Measurements from ENCODE around the gene COMMD7.
"Not testable (repeated sequence)": the region's sequence is repeated elsewhere in the genome, so short reads cannot be mapped to it uniquely, and the experiment has no call there.

Gene COMMD7

GRCh38 chr20:32728435-32728834 lies 14.8 kb downstream of the COMMD7 start:
- not testable (repeated sequence) for DNase-seq

- no peak for DNase-seq
Measured at GRCh38 chr20:32727683-32728082, 15.6 kb downstream of the COMMD7 start.

DNA sequence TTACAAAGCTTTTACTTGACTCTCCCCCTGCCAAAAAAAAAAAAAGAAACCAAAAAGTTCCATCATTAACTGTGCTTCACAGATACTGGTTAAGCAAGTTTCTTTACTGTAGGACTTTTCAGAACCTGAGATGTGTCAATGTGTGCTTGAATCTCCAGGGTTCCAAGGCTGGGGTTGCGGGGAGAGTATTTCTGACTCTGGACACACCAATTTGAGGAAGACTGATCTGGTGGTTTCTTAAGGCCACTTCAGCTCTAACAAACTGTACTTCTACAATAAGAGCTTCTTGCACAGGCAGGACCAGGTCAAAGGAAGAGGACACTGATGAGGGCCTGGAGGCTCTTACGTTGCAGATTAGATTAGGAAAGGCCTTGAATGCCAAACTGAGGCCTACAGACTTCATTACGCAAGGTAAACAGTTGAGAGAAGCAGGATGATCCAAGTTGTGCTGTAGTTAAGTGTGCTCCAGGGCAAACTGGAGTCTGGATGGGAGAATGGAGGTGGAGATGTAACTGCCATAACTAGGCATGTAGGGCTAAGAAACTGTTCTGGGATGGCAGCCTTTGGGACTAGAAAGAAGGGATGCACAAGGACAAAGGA lies 24.4 kb downstream of the COMMD7 start:
- DNase-seq = no peak

- no peak for DNase-seq
Measured at GRCh38 chr20:32711346-32711745, 31.9 kb downstream of the COMMD7 start.

GRCh38 chr20:32709632-32710121 lies 33.6 kb downstream of the COMMD7 start:
- no peak for DNase-seq

DNA sequence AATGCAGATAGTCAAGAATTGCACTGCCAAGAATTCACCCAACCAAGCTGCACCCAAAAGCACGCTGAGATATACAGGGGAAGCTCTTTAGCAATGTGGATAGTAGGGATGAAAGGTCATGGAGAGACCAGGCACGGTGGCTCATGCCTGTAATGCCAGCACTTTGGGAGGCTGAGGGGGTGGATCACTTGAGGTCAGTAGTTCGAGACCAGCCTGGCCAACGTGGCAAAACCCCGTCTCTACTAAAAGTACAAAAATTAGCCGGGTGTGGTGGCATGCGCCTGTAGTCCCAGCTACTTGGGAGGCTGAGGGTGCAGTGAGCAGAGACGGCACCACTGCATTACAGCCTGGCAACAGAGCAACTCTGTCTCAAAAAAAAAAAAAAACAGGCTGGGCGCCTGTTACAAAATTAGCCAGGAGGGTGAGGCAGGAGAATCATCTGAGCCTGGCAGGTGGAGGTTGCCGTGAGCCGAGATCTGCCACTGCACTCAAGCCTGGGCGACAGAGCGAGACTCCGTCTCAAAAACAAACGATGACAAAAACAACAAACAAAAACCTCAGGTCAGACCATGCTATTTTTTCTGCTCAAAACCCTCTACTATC lies 34.1 kb downstream of the COMMD7 start:
- not testable (repeated sequence) for DNase-seq

GRCh38 chr20:32707691-32708581 lies 35.3 kb downstream of the COMMD7 start:
- no peak for DNase-seq

GRCh38 chr20:32706486-32706885 lies 36.8 kb downstream of the COMMD7 start:
- no peak for DNase-seq

DNA sequence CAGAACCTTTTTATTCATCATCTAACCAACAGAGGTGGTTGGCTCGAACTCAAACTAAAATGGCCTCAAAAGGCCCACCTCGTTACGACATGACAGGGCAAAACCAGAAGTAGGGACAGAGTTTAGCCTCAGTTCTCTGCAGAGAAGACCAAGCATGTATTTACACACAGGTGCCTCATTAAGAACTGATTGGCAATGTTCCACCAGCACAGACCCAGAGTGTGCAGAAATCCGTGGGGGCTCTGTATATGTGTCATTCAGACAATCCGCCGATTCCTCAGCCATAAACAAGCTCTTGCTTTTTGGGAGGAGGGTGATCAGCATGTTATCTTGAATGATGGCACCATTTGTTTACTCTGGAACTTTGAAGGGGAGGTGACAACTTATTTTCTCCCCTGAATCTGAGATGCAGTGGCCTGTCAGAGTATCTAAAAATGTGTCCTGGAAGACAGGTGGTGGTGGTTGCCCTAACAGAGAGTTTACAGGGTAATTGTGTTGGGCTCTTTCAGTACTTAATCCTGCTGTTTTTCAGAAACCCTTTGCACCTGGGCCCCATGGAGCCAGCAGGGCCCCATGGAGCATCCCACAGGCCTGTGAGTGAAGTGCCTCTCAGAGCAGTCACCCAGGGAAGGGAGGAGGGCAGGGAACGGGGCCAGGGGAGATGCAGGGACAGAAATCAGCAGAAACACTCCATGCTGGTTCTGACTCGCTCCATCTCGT lies 40.4 kb downstream of the COMMD7 start:
- no peak for DNase-seq

- DNase-seq = no peak
Measured at GRCh38 chr20:32697608-32698007, 45.7 kb downstream of the COMMD7 start.

- no peak for DNase-seq
Measured at GRCh38 chr20:32695089-32695488, 48.2 kb downstream of the COMMD7 start.

- DNase-seq = not testable (repeated sequence)
Measured at GRCh38 chr20:32688966-32689365, 54.3 kb downstream of the COMMD7 start.

DNA sequence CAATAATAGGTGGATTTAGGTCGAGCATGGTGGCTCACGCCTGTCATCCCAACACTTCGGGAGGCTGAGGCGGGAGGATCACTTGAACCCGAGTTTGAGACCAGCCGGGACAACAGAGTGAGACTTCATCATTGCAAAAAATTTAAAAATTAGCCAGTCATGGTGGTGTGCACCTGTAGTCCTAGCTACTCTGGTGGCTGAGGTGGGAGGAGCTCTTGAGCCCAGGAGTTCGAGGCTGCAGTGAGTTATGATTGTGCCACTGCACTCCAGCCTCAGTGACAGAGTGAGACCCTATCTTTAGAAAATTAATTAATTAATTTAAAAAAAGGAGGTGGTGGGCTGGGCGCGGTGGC lies 56.1 kb downstream of the COMMD7 start:
- DNase-seq = no peak

GRCh38 chr20:32686530-32687179 lies 56.6 kb downstream of the COMMD7 start:
- DNase-seq = no peak

DNA sequence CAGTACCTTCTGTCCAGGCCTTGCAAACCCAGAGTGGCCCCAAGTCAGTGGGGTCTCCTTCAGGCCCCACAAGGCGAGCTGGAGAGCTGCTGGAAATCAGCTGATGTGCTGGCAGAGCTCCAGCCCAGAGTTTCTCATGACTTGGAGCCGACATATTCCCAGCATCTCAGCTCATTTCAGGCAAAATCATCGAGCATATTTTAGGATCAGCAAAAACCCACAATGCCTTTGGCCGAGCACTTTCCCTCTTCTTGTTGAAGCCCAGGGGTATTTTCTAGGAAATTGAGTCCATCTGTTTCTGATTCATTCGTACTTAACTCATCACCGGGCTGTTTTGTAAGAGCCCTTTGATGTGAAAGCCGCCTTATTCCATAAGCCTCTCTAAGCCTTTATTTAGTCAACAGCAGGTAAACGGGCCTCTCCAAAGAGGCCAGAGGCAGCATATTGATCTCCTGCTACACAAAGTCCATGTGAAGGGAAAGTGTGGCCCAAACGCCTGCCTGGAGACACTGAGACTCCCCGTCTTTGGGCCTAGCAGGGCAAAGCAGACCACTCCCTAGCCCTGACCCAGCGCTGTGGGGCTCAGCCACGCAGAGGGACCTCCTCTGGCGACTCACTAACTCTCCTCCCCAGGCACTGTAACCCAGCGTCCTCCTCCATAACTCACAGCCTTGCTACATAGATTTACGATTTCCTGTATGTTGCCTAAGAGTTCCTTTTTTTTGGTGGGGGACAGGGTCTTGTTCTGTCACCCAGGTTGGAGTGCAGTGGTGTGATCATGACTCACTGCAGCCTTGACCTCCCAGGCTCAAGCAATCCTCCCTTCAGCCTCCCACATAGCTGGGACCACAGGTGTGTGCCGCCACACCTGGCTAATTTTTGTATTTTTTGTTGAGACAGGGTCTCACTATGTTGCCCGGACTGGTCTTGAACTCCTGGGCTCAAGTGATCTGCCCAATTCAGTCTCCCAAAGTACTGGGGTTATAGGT lies 57.4 kb downstream of the COMMD7 start:
- no peak for DNase-seq

- DNase-seq = no peak
Measured at GRCh38 chr20:32682508-32682987, 60.7 kb downstream of the COMMD7 start.

DNA sequence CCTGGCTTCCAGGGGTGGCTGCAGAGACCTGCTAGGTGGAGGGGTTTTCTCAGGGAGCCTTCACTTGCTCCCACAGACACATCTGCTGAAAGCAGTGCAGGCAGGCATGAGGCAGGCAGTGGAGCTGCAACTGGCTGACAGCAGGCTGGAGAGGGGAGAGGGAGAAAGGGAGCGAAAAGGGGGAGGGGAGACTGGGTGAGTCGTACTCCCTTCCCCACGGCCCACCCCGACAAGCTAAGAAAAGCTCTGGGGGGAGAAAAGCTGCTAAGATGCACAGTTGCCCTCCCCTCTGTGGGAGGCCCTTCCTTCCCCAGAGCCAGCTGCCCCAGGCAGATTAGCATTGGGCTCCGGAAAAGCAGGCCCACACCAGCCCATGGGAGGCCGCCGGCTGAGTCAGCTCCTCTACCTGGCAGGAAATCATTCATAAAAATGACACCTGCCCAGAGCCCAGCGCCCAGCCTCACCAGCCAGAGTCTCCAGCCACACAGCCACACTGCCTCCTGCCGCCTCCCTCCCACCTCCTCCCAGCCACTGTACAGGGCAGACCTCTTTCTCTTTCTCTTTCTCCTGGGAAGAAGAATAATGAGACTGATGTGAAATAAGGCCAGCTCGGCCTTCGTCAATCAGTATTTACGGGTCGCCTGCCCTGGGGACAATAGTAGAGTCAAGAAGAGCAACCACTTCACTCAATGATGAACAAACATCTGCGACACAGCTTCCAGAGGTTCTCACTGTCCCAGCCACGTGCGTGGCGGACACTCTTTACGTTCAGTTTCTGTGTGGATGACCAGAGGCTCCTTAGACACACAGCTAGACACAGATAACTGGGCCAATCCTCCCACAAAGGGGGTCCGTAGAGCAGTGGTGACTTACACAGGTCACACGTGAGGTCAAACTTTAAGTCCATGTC lies 61.8 kb downstream of the COMMD7 start:
- DNase-seq = no peak

DNA sequence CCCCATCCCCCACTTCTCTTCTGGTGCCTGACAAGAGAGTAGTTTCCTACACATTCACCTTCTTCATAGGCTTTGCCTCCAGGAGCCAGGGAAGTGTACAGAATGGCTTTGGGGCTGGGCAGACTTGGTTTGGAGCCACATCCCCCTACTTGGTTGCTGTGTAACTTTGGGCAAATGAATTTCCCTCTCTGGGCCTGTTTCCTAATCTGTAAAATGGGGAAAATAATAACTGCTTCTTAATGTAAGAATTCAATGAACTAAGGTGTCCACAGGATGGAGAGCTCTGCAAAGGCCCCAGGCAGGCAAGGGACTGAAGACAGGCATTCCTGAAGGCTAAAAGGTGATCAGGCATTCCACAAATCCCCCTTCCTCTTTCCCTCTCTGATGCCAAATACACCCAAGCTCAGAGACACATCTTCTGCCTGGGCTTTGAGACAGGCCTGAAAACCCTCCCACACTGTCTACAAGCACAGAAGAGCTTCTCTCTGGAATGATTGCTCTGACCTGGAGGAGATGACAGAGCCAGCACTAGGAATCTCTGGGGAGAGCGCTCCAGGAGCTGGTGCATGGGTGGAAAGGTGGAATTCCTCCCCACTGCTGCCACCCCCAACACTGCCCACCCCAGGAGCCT lies 62.6 kb downstream of the COMMD7 start:
- DNase-seq = no peak

DNA sequence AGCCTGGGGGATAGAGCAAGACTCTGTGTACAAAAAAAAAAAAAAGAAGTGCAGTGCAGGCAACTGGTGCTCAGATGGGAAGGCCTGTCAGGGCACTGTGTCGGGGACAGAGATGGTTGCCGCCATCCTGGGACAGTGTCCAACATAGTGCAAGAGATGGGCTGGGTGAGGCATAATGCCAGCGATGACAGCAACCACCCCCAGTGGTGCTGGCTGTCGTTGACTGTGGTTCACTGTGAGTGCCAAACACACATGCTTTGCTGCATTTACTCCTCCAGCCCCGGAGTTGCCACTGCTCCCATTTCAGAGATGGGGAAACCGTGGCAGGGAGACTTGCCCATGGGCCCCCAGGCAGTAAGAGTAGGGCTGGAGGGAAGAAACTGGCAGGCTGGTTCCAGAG lies 64.3 kb downstream of the COMMD7 start:
- no peak for DNase-seq
